GM18498 (cell line): Measurements from ENCODE around the gene PRICKLE2.
"Not testable (repeated sequence)": the region's sequence is repeated elsewhere in the genome, so short reads cannot be mapped to it uniquely, and the experiment has no call there.

Experiments
- ATAC-seq: cut with Tn5 transposase; IDR thresholded peaks from one replicate; pipeline ENCODE4 v1.9.1; 2021; ENCODE audit warnings: mild to moderate bottlenecking, moderate library complexity; ENCODE audit not compliant: unreplicated experiment

PRICKLE2 gene

DNA sequence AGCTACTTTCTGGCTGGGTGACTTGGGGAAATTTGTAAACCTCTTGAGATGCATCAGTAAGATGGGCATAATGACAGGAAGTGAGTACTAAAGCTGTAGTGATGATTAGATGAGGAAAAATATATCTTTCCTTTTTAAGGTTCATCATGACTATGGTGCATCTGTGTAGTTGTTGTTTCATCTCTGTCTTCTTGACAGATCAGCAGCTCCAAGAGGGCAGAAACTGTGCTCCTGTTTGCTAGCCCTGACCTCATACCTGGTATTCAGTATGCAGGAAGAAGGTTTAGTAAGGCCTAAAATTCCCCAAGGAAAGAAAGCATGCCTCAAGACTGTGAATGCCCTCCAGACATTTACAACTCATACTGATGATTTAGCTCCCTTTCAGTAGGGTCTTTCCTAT, 119.5 kb downstream of the PRICKLE2 start:
- ATAC-seq, result no peak

DNA sequence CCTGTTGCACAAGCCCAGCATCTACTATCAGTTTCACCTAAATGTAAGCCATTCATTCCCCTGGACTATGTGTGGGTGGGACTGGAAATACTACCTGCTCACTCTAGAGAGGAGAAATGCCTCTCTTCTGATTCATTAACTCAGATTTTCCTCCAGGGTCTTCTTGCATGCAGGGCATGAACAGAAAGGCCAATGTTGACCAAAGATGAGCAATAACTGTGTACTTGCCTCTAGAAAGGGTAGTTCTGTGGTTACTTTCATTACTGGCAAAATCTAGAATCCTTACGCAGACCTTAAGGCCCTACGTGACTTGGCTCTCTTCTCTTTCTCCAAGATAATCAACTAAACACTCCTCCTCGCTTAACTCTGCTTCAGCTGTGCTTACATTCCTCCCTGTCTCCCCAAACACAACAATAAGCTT, 120.6 kb downstream of the PRICKLE2 start:
- ATAC-seq, result no peak

DNA sequence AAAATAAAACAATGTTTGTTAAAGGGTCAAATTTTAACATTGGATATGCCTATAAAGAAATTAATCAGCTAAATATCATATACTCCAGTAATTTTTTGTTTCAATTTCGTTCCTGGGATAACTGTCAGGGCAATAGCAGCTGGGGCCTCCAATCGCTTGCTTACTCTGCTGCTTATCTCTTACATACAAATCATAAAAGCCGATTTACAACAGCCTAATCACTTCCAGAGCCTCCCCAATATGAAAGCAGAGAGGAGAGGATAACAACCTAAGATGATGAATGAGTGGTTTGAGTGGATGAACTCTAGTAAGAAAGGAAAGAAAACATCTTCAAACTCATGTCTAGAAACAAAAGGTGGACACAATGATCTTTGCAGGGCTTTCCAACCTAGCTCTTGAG, 121.3 kb downstream of the PRICKLE2 start:
- no peak for ATAC-seq

DNA sequence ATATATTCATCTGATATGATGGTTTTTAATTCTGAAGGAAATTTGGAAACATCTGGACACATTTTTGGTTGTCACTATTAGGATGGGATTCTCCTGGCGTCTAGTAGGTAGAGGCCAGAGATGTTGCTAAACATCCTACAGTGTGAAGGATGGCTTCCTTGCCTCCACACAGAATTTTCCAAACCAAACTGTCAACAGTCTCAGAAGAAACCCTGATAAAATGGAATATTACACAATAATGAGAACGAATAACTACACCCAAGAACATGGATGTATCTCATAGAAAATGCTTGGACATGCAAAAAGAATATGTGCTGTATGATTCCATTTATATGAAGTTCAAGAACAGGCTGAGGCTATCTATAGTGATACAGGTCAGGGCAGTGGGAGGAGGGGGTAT, 122.1 kb downstream of the PRICKLE2 start:
- ATAC-seq, result no peak

DNA sequence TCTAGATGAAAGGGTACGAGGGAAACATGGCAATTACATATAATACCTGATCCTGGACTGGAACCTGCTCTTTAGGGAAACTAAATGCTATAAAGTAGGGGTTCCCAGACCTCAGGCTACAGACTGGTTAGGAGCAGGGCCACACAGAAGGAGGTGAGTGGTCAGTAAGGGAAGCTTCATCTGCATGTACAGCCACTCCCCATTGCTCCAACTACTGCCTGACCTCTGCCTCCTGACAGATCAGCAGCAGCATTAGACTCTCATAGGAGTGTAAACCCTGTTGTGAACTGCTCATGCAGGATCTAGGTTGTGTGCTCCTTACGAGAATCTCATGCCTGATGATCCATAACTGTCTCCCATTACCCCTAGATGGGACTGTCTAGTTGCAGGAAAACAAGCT, 123.1 kb downstream of the PRICKLE2 start:
- ATAC-seq, result no peak

DNA sequence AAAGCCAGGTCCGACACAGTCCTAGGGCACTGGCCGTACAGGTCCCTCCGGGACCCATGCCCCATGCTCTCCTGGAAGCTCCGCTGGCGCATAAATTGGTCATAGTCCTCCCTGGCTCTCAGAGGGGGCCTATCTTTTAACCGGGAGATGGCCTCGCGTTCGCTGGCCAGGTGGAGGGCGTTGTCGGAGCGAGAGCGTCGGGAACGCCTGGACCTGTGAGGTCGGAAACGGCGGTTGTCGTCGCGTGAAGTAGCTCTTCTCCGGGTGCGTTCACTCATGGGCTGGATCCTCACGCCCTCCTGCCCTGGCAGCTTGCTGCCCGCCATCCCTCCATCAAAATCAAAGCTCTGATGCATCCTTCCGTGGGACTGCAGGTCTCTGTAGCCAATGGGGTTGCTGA, 126.0 kb downstream of the PRICKLE2 start:
- no peak for ATAC-seq

DNA sequence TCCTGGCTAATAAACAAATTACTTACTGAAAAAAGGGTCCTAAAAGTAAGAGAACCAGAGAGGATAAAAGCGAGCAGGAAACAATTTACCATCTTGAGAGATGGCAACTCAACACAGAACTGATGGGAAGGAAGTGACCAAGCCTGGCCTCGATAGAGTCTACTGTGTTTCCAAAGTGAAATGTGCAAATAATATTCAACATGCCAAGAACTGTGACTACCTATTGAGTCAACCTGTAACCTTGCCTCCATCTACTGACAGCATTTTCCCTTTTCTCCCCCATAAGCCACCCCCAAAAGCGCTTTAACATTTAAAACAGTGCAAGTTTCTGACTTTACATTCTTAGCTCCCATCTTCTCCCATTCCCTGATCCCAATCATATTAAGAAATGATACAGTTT, 126.6 kb downstream of the PRICKLE2 start:
- no peak for ATAC-seq

DNA sequence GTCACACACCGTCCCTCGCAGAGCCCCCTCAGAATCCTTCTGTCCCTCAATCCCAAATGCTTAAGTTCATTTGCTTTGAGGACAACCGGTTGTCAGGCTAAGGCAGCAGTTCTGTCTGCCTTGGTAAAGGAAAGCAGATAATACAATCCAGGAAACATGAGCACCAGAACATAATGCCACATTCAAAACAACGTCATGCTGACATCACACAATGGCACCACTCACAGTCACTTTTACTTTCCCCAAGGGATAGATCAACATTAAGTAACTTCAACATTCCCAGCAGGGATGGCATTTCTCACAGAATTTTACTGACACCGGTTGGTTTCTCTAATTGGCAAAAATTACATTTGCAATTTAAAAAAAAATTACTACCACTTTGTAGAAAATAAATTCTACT, 127.3 kb downstream of the PRICKLE2 start:
- no peak for ATAC-seq

DNA sequence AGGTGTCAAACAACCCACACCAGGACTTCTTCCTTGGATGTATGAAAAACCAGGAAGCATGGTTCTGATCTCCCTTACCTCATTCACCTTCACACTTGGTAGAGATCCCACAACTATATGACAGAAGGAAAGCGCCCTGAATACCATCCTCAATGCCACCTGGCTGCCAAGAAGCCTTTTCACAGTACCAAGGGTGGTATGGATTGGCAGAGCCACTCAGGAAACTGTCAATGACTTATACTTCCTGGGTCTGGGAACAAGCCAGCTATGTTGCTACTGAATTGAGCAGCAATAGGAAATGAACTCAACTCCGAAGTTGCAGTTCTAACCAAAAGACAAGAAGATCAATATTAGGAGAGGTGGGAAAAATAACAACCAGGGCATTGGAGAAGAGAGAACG, 129.5 kb downstream of the PRICKLE2 start:
- ATAC-seq, result no peak

DNA sequence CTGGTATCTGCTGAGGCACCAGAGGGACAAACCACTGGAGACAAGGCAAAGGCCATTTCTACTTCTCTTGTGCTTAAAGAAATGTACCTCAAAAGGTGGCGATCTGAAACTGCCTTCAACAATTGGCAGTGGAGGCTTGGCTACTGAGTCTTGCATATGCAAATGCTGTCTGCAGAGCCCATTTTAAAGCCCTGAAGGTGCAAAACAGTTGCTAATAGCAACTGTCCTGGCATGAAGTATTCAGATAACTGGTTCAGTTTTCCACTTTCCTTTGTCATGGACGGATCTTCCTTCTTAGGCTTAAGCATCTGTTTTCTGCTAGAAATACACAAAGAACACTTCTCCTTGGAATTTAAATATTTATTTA, 130.6 kb downstream of the PRICKLE2 start:
- no peak for ATAC-seq

DNA sequence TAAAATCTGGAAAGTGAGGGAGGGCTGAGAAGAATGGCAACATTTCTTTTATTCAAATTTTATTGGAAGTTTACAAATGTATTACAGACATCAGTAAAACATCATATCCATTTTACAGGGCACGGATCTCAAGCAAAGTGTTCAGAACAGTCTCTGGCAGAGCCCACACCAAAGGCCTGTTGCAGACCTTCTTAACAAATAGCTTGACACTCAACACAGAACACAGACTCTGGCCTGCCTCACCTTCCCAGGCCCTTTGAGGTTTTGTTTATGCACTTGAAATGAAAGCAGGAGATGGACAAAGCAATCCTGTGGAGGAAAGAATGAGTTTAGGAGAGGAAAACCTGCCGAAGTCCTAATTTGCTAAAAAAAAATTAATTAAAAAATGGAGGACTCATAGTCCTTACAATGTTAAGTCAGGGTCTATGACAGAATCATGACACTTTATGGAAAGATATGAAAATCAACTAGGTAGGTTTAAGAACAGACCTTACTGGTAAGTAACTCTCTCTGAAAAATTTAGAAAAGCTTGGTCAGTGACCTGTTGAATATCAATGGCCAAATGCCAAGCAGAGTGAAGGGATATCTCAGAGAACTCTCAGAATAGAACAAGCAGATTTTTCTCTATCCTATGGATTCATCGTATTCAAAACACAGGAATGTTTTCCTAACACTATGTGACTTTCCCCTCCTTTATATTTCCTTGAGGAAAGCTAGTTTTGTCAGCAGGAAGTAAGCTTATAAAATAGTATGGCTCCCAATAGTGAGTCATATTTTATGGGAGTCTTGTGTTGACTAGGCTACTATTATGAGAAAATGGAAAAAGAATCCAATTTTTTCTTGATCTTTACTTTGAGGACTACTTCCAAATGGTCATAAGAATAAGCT, 131.2 kb downstream of the PRICKLE2 start:
- ATAC-seq, result no peak

DNA sequence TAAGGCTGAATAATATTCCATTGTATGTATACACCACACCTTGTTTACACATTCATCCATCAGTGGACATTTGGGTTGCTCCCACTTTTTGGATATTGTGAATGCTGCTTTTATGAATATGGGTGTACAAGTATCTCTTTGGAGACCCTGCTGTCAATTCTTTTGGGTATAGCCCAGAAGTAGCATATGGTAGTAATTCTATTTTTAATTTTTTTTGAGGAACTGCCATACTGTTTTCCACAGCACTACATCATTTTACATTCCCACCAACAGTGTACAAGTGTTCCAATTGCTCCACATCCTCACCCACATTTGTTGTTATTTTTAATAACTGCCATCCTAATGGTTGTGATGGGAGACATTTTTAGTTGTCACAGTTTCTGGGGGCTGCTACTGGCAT, 132.1 kb downstream of the PRICKLE2 start:
- no peak for ATAC-seq

DNA sequence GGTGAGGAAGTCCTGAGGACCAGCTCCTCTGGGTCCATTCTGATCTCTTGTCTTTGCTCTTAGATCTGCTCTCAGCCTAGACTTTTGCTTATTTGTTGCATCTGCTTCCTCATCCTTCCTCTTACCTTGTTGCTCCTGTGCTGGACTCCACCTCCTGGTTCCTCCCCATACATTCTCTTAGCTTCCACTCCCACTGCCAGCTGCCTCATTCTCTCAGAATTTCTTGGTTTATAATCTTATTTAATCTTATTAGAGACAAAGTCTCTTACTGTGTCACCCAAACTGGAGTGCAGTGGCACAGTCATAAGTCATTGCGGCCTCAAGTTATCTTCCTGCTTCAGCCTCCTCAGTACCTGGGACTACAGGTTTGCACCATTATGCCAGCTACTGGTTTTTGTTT, 133.8 kb downstream of the PRICKLE2 start:
- ATAC-seq, result no peak

DNA sequence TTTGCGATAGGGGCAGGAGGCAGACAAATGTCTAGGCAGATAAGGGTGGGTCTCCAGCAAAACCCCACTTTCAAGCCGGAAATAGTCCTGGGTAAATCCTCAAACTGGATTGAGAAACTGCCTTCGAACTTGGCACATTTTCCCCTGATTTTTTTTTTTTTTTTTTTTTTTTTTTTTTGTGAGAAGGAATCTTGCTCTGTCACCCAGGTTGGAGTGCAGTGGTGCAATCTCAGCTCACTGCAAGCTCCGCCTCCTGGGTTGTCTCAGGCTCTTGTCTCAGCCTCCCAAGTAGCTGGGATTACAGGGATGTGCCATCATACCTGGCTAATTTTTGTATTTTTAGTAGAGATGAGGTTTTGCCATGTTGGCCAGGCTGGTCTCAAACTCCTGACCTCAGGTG, 135.9 kb downstream of the PRICKLE2 start:
- ATAC-seq, result not testable (repeated sequence)

DNA sequence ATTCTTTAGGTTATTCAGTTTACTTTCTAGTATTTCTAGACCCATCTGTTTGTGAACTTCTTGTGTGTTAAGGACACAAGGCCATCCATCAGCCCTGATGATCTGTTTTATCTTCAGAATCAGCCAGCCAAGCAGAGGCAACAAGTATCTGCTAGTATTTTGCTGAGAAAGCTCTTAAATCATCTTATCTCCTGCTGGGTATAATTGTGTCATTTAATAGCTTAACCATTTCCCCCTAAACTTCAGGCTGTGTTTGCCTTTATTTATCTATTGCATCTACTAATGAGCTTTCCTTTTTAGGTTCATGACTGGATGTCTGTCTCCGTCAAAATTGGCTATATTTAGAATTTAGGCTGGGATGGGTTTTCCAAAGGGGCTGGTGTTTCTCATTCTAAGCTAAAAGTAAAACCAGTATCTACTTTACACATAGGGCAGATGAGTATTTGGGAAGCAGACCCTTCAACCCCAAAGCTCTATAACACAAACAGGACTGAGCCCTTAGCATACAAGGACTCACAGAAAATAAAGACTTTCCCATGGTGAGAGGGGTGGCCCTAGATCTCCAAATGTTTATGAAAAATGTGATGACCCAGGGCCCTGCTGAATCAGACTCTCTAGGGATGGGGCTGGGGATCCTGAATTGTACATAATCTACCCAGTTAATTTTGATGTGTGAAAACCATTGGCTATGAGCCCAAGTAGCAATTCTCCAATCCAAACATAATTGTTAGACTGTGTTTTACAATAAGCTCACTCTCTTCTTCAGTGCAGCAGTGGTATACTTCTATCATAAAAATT, 136.7 kb downstream of the PRICKLE2 start:
- no peak for ATAC-seq

DNA sequence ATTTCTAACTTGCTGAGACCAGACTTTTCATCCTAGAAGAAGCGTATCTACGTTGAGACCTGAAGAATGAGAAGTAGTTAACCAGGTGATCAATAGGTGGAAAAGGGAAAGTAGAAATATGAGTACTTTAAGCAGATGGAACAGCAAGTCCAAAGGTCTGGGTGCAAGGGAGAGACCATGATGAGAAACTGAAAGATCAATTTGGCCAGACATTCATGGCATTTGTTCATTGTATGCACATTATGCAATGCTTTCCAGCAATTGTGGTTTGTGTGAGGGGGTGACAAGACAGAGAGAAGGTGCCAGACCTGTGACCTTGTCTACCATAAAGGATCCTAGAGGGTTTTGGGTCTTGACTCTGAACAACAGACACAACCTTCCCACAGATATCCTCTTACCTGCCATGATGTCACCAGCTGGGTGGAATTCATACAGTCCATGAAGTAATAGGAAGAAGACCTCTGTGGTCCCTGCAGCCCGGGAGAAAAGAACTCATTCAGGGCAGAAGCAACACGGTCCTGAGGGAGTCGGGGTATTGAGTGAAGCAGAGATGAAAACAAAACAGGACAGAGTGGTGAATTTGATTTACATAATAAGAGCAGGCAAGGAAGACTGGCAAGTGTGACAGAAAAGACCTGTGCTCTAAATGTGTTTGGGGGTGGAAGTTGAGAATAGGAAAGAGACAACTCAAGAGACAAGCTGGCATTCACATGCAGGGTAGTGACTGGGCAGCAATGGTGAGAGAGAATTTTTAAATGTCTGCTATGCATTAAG, 138.6 kb downstream of the PRICKLE2 start:
- ATAC-seq, result no peak

DNA sequence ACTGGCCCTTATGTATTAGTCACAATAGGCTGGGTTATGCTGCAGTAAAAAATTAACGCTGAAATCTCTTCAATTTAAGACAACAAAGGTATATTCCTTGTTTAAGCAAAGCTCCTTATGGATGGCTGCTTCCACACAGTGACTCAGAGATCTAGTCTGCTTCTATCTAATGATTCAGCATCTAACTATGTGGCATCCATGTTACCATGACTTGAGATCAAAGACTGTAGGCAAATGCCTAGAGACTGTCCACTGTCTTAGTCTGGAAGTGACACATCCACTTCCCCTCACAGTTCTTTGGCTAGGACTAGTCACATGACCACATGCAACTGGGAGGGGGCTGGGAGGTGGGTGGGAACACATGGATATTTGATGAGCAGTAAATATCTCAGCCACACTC, 140.6 kb downstream of the PRICKLE2 start:
- ATAC-seq, result no peak

DNA sequence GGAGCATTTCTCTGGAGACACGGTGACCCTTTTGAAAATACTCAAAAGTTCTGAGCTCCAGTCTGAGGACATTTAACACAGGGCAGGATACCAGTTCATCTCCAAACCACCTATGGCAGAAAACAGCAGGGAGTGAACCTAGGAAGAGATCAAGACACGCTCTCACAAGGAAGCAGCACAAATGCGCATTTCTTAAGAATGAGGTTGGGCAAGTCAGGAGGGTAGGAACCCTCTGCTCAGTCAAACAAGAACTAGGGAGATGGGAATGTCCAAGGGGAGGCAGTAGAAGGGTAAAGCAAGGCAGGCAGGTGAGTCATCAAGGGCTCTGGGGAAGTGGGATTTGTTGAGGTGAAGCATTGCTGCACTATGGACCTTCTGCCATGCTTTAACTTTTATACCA, 141.7 kb downstream of the PRICKLE2 start:
- no peak for ATAC-seq

DNA sequence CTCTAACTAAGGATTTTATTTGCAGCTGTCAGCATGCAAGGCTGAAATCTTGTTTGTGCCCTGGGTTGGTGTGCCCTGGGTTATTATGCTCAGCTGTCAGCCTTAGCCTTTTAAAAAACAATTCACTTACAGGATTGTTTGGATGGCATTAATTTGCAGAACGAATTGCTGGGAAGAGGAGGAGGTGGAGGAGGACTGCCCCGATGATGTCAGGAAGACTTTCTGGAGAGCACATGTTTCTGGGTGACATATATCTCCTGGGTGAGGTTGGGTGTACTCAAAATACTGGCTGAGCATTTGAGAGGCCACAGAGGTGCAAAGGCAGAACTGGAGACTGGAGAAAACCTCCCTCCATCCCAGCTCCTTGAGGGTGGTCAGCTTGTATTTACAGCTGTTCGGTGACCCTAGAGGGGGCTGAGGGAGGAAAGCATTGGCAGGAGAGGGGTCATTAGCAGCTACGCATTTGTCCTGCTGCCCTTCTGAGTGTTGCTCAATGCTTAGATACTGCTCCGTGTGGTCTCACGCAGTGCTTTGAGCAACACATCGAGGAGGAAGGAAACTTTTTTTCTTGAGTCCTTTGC, 142.2 kb downstream of the PRICKLE2 start:
- no peak for ATAC-seq

DNA sequence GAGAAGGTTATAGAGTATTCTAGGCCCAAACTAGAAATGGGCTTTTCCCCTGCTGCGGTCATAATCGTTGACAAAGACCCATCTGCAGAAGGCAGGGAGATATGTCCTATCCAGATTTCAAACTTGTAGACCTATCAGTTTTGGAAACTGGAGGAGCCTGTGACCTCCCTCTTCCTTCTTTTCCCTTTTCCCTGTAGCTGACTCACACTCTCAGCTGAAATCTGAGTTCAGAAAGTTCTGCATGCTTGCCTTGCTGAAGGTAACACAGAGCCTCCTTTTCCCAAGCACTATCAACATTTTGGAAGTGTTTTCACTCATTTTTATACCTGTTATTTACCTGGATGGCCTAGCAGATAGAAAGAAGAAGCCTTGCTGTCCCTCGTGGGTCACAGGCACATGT, 142.9 kb downstream of the PRICKLE2 start:
- ATAC-seq, result no peak

DNA sequence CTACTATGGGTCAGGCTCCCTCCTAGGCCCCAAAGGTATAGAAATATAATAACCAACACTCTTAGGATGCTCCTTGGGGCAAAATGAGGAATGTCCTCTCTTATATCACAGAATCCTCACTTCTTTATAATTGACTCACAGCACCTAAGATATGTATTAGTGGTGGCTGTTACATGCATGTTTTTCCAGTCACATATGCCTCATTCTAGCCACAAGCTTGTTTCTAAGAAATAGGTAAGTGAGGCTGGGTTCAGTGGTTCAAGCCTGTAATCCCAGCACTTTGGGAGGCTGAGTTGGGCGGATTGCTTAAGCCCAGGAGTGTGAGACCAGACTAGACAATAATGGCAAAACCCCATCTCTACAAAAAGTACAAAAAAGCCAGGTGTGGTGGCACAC, 144.0 kb downstream of the PRICKLE2 start:
- no peak for ATAC-seq
